ENCODE data around the gene E2F4.

The E2F4 gene

GRCh38 chr16:67202426-67202825 lies 10.5 kb downstream of the E2F4 start:
- Histone ChIP-seq H3K4me3 (ENCODE audit: low read depth in 1 of 2, low read length in 1 of 2) (no peak overlapping the region), H3K4me1 (ENCODE audit: control insufficient read depth in 1 of 2, insufficient read depth in 1 of 2, low read depth in 1 of 2, low read length in 1 of 2) (no peaks in the 10 kb centered on the region), H3K27me3 (no peaks in the 10 kb centered on the region), H3K9me3 (no peaks in the 10 kb centered on the region), H3K36me3 (peaks cover 92% of the 10 kb centered on the region), H3K27ac (no peak overlapping the region)
- no peak for TF ChIP-seq CTCF (IDR thresholded peaks at IDR 0.05)

GRCh38 chr16:67202956-67203493 lies 11.1 kb downstream of the E2F4 start:
- H3K4me3 ChIP-seq (ENCODE audit: low read depth in 1 of 2, low read length in 1 of 2): no peak overlapping the region
- H3K27me3 ChIP-seq: no peaks in the 10 kb centered on the region
- H3K9me3 ChIP-seq: no peaks in the 10 kb centered on the region
- TF ChIP-seq CTCF (IDR thresholded peaks at IDR 0.05): no peak
- no peak overlapping the region for H3K27ac ChIP-seq
- H3K36me3 ChIP-seq: peaks cover 90% of the 10 kb centered on the region
- H3K4me1 ChIP-seq (ENCODE audit: control insufficient read depth in 1 of 2, insufficient read depth in 1 of 2, low read depth in 1 of 2, low read length in 1 of 2): no peaks in the 10 kb centered on the region

GRCh38 chr16:67204076-67204475 lies 12.1 kb downstream of the E2F4 start:
- Histone ChIP-seq H3K9me3 (no peaks in the 10 kb centered on the region), H3K4me1 (ENCODE audit: control insufficient read depth in 1 of 2, insufficient read depth in 1 of 2, low read depth in 1 of 2, low read length in 1 of 2) (no peaks in the 10 kb centered on the region), H3K36me3 (peaks cover 80% of the 10 kb centered on the region), H3K27me3 (no peaks in the 10 kb centered on the region), H3K27ac (no peak overlapping the region), H3K4me3 (ENCODE audit: low read depth in 1 of 2, low read length in 1 of 2) (no peak overlapping the region)
- TF ChIP-seq CTCF (IDR thresholded peaks at IDR 0.05): no peak

- no peak for TF ChIP-seq CTCF (IDR thresholded peaks at IDR 0.05)
- H3K4me3 ChIP-seq (ENCODE audit: low read depth in 1 of 2, low read length in 1 of 2): no peak overlapping the region
- H3K9me3 ChIP-seq: no peaks in the 10 kb centered on the region
- H3K27ac ChIP-seq: no peak overlapping the region
- H3K27me3 ChIP-seq: no peaks in the 10 kb centered on the region
- no peaks in the 10 kb centered on the region for H3K4me1 ChIP-seq (ENCODE audit: control insufficient read depth in 1 of 2, insufficient read depth in 1 of 2, low read depth in 1 of 2, low read length in 1 of 2)
- peaks cover 72% of the 10 kb centered on the region for H3K36me3 ChIP-seq
These were observed 14.3 kb downstream of the E2F4 start for GRCh38 chr16:67206129-67206837.

GRCh38 chr16:67206838-67207248 lies 14.9 kb downstream of the E2F4 start:
- no peaks in the 10 kb centered on the region for H3K9me3 ChIP-seq
- H3K27ac ChIP-seq: no peak overlapping the region
- no peak overlapping the region for H3K4me3 ChIP-seq (ENCODE audit: low read depth in 1 of 2, low read length in 1 of 2)
- no peak for TF ChIP-seq CTCF (IDR thresholded peaks at IDR 0.05)
- H3K4me1 ChIP-seq (ENCODE audit: control insufficient read depth in 1 of 2, insufficient read depth in 1 of 2, low read depth in 1 of 2, low read length in 1 of 2): no peaks in the 10 kb centered on the region
- no peaks in the 10 kb centered on the region for H3K27me3 ChIP-seq
- H3K36me3 ChIP-seq: peaks cover 70% of the 10 kb centered on the region
